NCI-H2196 treated with DMSO at 0.1 percent for 48 hours (cell line): ENCODE measurements around the gene ZNF831.

Experiments
- DNase-seq: peaks from one replicate; lab custom pipeline; 2025; ENCODE audit not compliant: unreplicated experiment; lab: John Stamatoyannopoulos, UW

ZNF831 gene

GRCh38 chr20:59154317-59155013 is 9.2 kb upstream of the ZNF831 start:
- no peak for DNase-seq

GRCh38 chr20:59157064-59157463 is 6.6 kb upstream of the ZNF831 start:
- DNase-seq: no peak

- no peak for DNase-seq
Measured at GRCh38 chr20:59157531-59157930, 6.1 kb upstream of the ZNF831 start.

- no peak for DNase-seq
Measured at GRCh38 chr20:59157961-59158541, 5.6 kb upstream of the ZNF831 start.

GRCh38 chr20:59158673-59159072 is 4.9 kb upstream of the ZNF831 start:
- DNase-seq: no peak

GRCh38 chr20:59159091-59159490 is 4.5 kb upstream of the ZNF831 start:
- DNase-seq: no peak

GRCh38 chr20:59159493-59160376 is 3.9 kb upstream of the ZNF831 start:
- no peak for DNase-seq

- DNase-seq: no peak
Measured at GRCh38 chr20:59160389-59161115, 3.1 kb upstream of the ZNF831 start.

GRCh38 chr20:59161721-59162120 is 1.9 kb upstream of the ZNF831 start:
- no peak for DNase-seq

- no peak for DNase-seq
Measured at GRCh38 chr20:59164686-59165391, 1.2 kb downstream of the ZNF831 start.

- DNase-seq: no peak
Measured at GRCh38 chr20:59165396-59165795, 1.8 kb downstream of the ZNF831 start.

GRCh38 chr20:59165891-59166709 is 2.5 kb downstream of the ZNF831 start:
- no peak for DNase-seq

GRCh38 chr20:59170406-59171349 is 7.1 kb downstream of the ZNF831 start:
- DNase-seq: no peak

GRCh38 chr20:59171986-59172385 is 8.4 kb downstream of the ZNF831 start:
- no peak for DNase-seq

GRCh38 chr20:59173938-59174491 is 10.4 kb downstream of the ZNF831 start:
- no peak for DNase-seq

GRCh38 chr20:59175002-59175401 is 11.4 kb downstream of the ZNF831 start:
- DNase-seq: no peak

GRCh38 chr20:59175861-59176260 is 12.2 kb downstream of the ZNF831 start:
- no peak for DNase-seq

- no peak for DNase-seq
Measured at GRCh38 chr20:59176812-59177211, 13.2 kb downstream of the ZNF831 start.
